Measurements from ENCODE around the gene NSG1. TPM values are rescaled to one million over a fixed set of nuclear protein-coding genes. Genes with fewer than 3 reads are reported as not detected.

The NSG1 gene
- total RNA-seq, 1 donor from 2014 or later, result not detected

DNA sequence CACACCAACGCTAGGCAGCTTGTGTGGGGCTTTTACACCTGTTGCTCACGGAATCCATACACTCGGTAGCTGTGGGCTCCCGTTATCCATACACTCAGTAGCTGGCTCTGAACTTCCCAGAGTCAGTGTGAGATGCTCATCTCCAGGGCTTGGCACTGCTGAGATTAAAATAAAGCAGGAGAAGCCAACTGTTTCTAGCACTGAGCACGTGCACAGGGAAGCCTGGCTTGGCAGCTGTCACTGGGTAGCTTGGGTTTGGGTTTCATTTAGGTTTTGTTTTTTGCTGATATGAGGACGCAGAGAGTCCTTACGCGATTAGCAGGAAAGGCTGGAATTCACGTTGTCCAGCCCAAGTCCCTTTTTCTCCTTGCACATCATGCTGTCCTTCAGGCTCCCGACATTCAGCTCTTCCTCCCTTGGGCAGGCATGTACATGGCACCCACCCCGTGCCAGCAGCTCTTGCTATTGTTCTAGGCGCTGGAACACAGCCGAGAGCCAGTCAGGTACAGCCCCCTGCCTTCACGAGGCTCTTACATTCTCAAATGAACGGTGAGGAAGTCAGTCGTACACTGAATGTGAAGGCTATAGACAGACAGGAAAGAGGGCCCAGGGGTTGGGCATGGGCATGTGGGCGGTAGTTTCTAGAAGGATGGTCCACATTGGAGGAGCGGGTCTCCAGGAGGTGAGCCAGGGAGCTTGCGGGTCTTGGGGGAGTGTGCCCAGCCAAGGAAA, 25.9 kb downstream of the NSG1 start:
- DNase-seq, result no peak
- CTCF ChIA-PET, result no interaction called here
- POLR2A ChIA-PET, result no interaction called here
- no peak for ATAC-seq (ENCODE audit: low read depth)
- intact Hi-C loops (cut with micrococcal nuclease), result no loop called here
- Mint-ChIP-seq H3K4me1 (no peaks in the 10 kb centered on the region), H3K36me3 (ENCODE audit: low read depth) (peaks cover 12% of the 10 kb centered on the region), H3K27me3 (no peaks in the 10 kb centered on the region), H3K4me3 (no peak overlapping the region), H3K9me3 (peaks cover 3% of the 10 kb centered on the region), H3K27ac (no peak overlapping the region)
- TF ChIP-seq, protein P1, sequence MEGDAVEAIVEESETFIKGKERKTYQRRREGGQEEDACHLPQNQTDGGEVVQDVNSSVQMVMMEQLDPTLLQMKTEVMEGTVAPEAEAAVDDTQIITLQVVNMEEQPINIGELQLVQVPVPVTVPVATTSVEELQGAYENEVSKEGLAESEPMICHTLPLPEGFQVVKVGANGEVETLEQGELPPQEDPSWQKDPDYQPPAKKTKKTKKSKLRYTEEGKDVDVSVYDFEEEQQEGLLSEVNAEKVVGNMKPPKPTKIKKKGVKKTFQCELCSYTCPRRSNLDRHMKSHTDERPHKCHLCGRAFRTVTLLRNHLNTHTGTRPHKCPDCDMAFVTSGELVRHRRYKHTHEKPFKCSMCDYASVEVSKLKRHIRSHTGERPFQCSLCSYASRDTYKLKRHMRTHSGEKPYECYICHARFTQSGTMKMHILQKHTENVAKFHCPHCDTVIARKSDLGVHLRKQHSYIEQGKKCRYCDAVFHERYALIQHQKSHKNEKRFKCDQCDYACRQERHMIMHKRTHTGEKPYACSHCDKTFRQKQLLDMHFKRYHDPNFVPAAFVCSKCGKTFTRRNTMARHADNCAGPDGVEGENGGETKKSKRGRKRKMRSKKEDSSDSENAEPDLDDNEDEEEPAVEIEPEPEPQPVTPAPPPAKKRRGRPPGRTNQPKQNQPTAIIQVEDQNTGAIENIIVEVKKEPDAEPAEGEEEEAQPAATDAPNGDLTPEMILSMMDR (IDR thresholded peaks at IDR 0.05), result no peak

DNA sequence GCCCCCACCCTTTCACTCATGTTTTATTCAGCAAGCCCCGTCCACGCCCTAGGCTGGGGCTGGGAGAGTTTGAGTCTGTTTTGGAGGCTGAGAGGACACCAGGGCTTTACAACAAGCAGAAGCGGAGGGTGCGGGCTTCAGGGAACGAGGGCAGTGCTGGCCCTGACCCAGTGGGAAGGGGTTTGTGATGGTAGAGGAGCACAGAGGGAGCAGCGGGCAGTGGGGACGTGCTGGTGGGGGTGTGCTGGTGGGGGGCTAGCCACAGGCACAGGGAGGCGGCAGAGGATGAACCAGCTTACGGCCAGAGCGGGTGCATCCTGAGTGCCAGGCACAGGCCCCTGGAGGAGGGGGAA, 26.4 kb downstream of the NSG1 start:
- POLR2A ChIA-PET, result no interaction called here
- Mint-ChIP-seq H3K4me3 (no peak overlapping the region), H3K36me3 (ENCODE audit: low read depth) (peaks cover 17% of the 10 kb centered on the region), H3K27ac (no peak overlapping the region), H3K4me1 (no peaks in the 10 kb centered on the region), H3K9me3 (peaks cover 3% of the 10 kb centered on the region), H3K27me3 (no peaks in the 10 kb centered on the region)
- intact Hi-C loops (cut with micrococcal nuclease), result no loop called here
- ATAC-seq (ENCODE audit: low read depth) (no peak), DNase-seq (no peak)
- CTCF ChIA-PET, result no interaction called here
- TF ChIP-seq, protein P1 (IDR thresholded peaks at IDR 0.05), result no peak

DNA sequence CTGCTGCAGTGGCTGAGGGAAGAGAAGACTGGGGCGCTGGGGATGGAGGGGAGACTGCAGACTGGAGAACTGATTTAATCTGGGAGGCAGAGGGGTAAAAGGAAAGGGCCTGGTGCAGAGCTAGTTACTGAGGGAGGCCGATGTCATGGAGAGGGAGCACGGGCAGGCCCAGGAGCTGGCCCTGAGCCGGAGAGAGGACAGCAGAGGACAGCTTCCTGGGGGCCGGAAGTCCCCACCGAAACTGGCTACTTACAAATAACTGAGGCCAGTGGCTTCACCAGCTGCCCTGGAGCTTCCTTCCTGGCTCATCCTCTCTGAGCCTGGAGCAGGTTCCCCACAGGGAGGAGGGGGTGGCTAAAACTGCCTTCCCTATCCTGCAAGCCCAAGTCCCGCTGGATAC, 26.9 kb downstream of the NSG1 start:
- Mint-ChIP-seq H3K36me3 (ENCODE audit: low read depth) (peaks cover 22% of the 10 kb centered on the region), H3K27me3 (no peaks in the 10 kb centered on the region), H3K27ac (no peak overlapping the region), H3K4me1 (no peaks in the 10 kb centered on the region), H3K4me3 (no peak overlapping the region), H3K9me3 (peaks cover 3% of the 10 kb centered on the region)
- intact Hi-C loops (cut with micrococcal nuclease), result no loop called here
- ChIA-PET POLR2A (no interaction called here), CTCF (no interaction called here)
- ATAC-seq (ENCODE audit: low read depth) (no peak), DNase-seq (no peak)
- TF ChIP-seq, protein P1 (IDR thresholded peaks at IDR 0.05), result no peak

DNA sequence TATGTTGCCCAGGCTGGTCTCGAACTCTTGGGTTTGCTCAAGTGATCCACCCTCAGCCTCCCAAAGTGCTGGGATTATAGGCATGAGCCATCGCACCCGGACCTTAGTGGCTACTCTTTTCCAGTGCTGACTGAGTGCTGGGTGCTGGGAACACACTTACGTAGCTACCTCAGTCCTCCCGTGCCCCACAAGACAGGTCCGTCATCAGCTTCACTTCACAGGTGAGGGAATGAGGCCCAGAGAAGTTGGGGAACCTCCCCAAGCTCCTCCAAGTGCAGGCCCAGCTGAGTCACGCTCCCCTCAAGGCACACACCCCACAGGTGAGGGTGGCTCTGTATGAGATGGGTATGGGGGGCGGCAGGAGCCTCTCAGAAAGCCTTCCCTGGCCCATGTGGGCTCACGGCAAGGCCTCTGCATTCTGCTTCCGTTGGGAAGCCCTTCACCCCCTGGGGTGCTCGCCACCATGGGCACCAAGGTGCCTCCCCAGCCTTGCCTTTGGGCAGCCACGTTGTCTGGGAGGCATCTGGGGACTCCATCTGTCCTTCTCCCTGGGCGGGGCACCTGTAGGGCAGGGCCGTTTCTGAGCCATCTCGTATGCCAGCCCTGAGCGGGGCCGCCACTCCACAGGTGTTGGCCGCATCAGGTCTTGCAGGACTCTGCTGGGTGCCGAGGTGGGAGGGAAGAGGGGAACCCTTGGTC, 28.4 kb downstream of the NSG1 start:
- Mint-ChIP-seq H3K27ac (no peak overlapping the region), H3K36me3 (ENCODE audit: low read depth) (peaks cover 35% of the 10 kb centered on the region), H3K9me3 (peaks cover 3% of the 10 kb centered on the region), H3K27me3 (no peaks in the 10 kb centered on the region), H3K4me3 (no peak overlapping the region), H3K4me1 (no peaks in the 10 kb centered on the region)
- POLR2A ChIA-PET, result no interaction called here
- TF ChIP-seq, protein P1 (IDR thresholded peaks at IDR 0.05), result no peak
- ATAC-seq (ENCODE audit: low read depth) (no peak), DNase-seq (no peak)
- CTCF ChIA-PET, result no interaction called here
- intact Hi-C loops (cut with micrococcal nuclease), result no loop called here

DNA sequence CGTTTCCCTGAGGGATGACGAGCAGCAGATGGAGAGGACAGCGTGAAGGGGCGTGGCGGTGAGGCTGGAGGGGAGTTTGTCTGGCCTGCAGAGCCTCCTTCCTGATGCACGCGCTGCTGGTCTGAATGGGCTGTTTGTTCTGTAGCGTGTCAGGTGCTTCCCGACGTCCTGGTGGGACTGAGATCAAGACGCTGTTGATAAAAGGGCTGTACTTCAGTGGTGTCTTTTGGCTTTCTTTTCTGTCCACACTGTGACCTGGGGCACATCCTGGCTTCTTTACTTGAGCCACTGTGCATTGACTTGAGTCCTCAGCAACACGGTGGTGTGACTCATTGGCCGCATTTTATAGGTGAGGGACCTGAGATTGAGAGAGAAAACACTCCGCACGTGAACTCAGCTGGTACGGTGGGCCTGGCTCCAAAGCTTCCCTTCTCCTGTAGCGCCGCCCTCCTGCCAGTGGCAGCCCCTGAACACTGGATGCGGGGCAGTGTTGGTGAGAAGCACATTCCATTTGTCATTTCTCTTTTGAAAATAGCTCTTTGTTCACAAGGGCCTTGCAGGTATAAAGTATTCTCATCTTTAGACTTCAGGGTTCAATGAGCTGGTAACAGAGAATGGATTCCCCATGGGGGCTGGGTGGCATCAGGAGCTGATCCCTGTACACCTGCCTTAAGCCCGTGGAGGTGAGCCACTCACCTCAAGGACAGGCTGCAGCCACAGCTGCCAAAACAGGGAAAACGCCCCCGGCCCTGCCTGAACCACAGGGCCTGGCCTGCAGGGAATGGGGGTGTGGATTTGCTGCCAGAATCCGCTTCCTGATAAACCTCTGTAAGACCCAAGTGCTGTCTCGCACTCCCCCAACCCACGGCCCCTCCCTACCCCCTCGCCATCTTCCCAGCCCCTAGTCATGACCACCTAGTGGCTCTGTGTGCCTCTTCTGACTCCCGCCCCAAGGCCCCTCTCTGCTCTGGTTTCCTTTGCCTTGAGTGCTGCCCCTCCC, 29.2 kb downstream of the NSG1 start:
- DNase-seq (no peak), ATAC-seq (ENCODE audit: low read depth) (no peak)
- H3K27ac Mint-ChIP-seq, result no peak overlapping the region
- H3K27me3 Mint-ChIP-seq, result no peaks in the 10 kb centered on the region
- peaks cover 44% of the 10 kb centered on the region for H3K36me3 Mint-ChIP-seq (ENCODE audit: low read depth)
- ChIA-PET POLR2A (no interaction called here), CTCF (no interaction called here)
- no peaks in the 10 kb centered on the region for H3K4me1 Mint-ChIP-seq
- no peak overlapping the region for H3K4me3 Mint-ChIP-seq
- intact Hi-C loops (cut with micrococcal nuclease), result no loop called here
- TF ChIP-seq, protein P1 (IDR thresholded peaks at IDR 0.05), result no peak
- H3K9me3 Mint-ChIP-seq, result peaks cover 3% of the 10 kb centered on the region
